PFSK-1 (cell line): ENCODE results near the gene IL4R.

Experiments
- FOXP2 ChIP-seq: optimal IDR thresholded peaks from 2 replicates; pipeline ENCODE3; 2011; ENCODE audit warnings: borderline replicate concordance, control low read depth, inconsistent platforms; ENCODE audit not compliant: insufficient read depth; ENCODE audit errors: extremely low read length, extremely low read depth
- POLR2AphosphoS5 ChIP-seq: IDR thresholded peaks from 2 replicates; pipeline ENCODE4 v1.6.1; 2012; ENCODE audit warnings: low read depth, mild to moderate bottlenecking, control low read depth, low read length, moderate library complexity
- REST ChIP-seq, 2 experiments: IDR thresholded peaks; 2 replicates each; pipeline versions ENCODE4 v1.6.1 to v1.8.0; 2011 to 2012; ENCODE audit warnings: low read depth in 2 of 2, low read length in 2 of 2, control low read depth in 1 of 2, inconsistent platforms in 1 of 2, mild to moderate bottlenecking in 1 of 2, moderate library complexity in 1 of 2; ENCODE audit not compliant: insufficient read depth in 1 of 2
- SIN3A ChIP-seq: IDR thresholded peaks from 2 replicates; pipeline ENCODE4 v1.6.1; 2012; ENCODE audit warnings: mild to moderate bottlenecking, low read length, moderate library complexity, borderline replicate concordance; ENCODE audit not compliant: insufficient read depth
- TAF1 ChIP-seq: IDR thresholded peaks from 2 replicates; pipeline ENCODE4 v1.6.1; 2012; ENCODE audit warnings: low read length, control low read depth, borderline replicate concordance; ENCODE audit not compliant: insufficient read depth

IL4R gene

DNA sequence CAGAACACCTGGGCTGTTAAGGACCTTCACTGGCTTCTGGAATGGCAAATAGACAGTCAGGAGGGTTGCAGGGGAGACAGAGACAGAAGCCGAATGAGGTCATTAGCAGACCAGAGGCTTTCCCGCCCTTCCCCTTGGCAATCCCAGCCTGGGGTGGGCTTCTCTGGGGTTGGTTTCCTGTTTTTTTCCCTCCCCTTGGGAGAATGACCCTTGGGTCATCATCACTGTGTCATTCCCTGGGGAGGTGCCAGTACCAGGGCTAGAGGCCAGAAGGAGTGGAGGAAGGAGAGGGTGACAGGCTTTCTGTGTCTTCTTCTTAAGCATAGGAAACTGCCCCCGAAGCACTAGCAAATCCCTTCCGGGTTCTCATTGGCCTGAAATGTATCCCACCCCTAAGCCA is 45.3 kb downstream of the IL4R start:
- TF ChIP-seq FOXP2 (no peak), REST (IDR thresholded peaks at IDR 0.05; ENCODE audit: insufficient read depth in 1 of 2, low read depth in 2 of 2, low read length in 2 of 2) (no peak), SIN3A (no peak), TAF1 (no peak), POLR2AphosphoS5 (no peak)

GRCh38 chr16:27359615-27360014 is 45.8 kb downstream of the IL4R start:
- TF ChIP-seq FOXP2 (no peak), POLR2AphosphoS5 (no peak), SIN3A (no peak), REST (IDR thresholded peaks at IDR 0.05; ENCODE audit: insufficient read depth in 1 of 2, low read depth in 2 of 2, low read length in 2 of 2) (no peak), TAF1 (no peak)

GRCh38 chr16:27361987-27362386 is 48.2 kb downstream of the IL4R start:
- TF ChIP-seq SIN3A: no peak
- no peak for TF ChIP-seq REST (IDR thresholded peaks at IDR 0.05; ENCODE audit: insufficient read depth in 1 of 2, low read depth in 2 of 2, low read length in 2 of 2)
- no peak for TF ChIP-seq POLR2AphosphoS5
- TF ChIP-seq TAF1: no peak
- TF ChIP-seq FOXP2: no peak

GRCh38 chr16:27362570-27363245 is 48.9 kb downstream of the IL4R start:
- TF ChIP-seq REST (IDR thresholded peaks at IDR 0.05; ENCODE audit: insufficient read depth in 1 of 2, low read depth in 2 of 2, low read length in 2 of 2): no peak
- TF ChIP-seq FOXP2: no peak
- TF ChIP-seq POLR2AphosphoS5: no peak
- no peak for TF ChIP-seq SIN3A
- TF ChIP-seq TAF1: no peak

GRCh38 chr16:27363246-27363632 is 49.5 kb downstream of the IL4R start:
- TF ChIP-seq REST (IDR thresholded peaks at IDR 0.05; ENCODE audit: insufficient read depth in 1 of 2, low read depth in 2 of 2, low read length in 2 of 2) (no peak), SIN3A (no peak), FOXP2 (no peak)
